Measurements from ENCODE around the gene BANP.

DNA sequence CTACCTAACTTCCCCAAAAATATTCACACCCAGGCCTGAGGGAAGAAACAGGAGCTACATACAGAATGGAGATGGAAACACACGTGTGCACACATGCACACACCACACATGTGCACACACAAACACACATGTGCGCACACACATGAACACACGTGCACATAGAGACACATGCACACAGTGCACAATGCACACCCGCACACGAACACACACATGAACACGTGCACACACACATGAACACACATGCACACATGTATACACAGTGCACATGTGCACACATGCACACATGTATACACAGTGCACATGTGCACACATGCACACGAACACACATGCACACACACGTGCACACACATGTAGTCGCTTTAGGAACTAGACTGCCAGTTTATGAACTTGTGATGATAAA lies 33.7 kb upstream of the BANP start:
- TF ChIP-seq, protein P1, sequence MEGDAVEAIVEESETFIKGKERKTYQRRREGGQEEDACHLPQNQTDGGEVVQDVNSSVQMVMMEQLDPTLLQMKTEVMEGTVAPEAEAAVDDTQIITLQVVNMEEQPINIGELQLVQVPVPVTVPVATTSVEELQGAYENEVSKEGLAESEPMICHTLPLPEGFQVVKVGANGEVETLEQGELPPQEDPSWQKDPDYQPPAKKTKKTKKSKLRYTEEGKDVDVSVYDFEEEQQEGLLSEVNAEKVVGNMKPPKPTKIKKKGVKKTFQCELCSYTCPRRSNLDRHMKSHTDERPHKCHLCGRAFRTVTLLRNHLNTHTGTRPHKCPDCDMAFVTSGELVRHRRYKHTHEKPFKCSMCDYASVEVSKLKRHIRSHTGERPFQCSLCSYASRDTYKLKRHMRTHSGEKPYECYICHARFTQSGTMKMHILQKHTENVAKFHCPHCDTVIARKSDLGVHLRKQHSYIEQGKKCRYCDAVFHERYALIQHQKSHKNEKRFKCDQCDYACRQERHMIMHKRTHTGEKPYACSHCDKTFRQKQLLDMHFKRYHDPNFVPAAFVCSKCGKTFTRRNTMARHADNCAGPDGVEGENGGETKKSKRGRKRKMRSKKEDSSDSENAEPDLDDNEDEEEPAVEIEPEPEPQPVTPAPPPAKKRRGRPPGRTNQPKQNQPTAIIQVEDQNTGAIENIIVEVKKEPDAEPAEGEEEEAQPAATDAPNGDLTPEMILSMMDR (IDR thresholded peaks at IDR 0.05) = no peak
- TF ChIP-seq POLR2A (IDR thresholded peaks at IDR 0.05) = no peak
